HG03354 (cell line): ENCODE measurements around the gene NTN5.
A peak's percentile ranks its signal among the peaks of the same experiment; 100 is the strongest.
"Not testable (repeated sequence)": the region's sequence is repeated elsewhere in the genome, so short reads cannot be mapped to it uniquely, and the experiment has no call there.

Experiments used
- ATAC-seq: cut with Tn5 transposase; IDR thresholded peaks from one replicate; pipeline ENCODE4 v1.9.1; 2021; ENCODE audit warnings: mild to moderate bottlenecking; ENCODE audit not compliant: unreplicated experiment, poor library complexity, severe bottlenecking

The NTN5 gene

DNA sequence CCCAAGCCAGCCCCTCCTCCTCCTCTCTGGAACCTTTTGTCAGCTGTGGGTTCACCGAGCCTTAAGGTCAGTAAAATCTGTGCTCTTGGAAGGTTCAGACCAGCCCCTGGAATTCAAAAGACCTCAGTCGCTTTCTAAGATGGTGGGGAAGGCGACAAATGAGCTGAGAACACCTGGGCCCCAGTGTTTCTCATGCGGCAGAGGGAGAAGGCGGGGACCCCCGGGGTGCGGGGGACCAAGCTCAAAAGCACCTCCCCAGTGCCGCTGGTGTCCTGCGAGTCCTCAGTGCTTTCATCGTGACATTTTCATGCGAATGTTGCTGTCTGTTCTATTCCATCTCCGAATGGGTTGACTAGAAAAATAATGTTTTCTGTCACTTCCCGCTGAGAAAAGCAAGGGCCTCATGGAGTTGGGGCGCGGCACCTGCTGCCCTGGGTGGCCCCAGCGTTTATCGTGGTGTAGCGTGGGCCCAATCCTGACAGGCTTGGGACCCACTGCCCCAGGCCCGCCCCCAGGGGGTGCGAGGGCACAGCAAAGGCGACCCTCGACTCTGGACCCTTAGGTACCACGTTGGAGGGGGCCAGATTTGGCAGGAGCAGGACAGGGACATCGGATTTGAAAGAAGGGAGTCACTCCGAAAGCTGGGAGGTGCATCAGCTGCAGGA, 751 bp upstream of the NTN5 start:
- no peak for ATAC-seq

DNA sequence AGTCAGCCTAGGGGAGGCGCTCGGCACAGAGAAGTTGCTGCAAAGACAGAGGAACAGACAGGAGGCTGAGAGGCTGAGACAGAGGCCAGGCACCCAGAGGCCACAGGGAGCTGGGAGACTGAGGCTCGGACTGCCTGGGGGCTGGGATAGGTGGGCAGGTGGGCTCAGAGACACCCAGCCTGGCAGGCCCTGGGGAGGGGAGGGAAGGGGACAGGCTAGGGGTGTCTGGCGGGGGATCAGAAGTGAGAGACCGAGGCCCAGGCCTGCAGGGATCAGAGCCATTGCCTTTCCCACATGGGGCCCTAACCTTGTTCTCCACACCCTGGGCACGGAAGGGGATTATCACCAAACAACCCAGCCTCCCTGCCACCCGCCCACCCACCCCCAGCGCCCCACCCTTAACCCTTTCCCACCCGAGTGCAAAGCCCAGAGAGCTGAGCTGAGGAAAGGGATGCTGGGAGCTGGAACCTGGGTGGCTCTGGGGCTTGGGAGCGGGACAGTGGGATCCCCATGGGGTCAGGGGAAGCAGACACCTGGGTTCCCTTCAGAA, 1.3 kb downstream of the NTN5 start:
- ATAC-seq: no peak

DNA sequence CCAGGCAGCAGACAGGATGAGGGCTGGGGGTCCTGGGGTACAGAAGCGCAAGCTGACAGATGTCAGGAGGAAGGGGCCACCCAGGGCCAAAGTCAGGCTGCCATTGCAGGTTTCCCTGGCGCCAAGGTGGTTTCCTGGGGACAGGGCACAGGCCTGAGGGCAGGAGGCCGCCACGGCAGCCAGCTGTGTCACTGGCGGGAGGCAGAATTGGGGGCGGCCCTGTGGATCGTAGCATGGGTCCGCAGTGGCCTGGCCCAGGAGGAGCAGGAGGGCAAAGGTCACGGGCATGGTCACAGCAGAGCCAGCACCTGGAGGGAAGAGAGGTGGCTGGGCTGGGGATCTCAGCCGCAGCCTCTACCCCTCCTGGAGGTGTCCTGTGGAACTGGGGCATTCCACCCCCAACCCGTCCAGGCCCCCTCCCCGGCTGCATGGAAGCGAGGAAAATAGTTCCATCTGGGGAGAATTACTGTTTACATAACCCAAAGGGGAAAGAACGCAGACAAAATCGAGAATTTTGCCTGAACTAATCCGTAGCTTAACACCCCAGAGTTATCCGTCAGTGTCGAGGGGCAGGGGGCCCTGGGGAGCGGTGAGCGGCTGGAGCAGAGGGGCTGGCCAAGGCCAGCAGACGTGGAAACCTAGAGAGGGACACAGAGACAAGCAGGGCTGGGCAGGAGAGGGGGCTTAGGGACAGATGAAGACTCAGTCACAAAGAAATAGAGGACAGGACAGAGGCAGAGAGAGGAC, 1.9 kb downstream of the NTN5 start:
- no peak for ATAC-seq

DNA sequence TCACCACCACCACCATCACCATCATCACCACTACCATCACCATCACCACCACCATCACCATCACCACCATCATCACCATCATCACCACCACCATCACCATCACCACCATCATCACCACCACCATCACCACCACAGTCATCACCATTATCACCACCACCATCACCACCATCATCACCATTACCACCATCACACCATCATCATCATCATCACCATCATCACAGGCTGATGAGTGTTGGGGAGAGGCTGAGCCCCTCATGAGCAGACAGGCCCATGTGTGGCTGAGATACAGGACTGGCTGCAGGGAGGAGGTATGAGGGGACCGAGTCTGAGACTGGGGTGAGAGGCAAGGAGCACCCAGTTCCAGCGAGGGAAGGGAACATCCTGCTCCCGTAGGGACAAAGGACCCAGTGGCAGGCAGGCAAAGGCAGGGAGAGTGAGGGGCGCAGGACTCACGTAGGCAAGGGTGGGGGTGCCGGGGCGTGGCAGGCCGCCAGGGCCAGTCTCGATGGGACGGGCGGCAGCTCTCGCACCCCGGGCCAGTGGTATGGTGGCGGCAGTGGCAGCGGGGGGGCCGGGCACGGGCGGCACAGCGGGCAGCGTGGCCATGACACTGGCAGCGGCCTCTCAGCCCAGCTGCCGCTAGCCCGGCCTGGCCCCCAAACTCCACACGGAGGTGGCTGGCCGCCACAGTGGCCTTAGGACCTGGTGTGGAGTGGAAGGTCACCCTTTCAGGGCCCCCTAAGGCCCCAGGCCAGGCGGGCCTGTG, 2.7 kb downstream of the NTN5 start:
- ATAC-seq: no peak

DNA sequence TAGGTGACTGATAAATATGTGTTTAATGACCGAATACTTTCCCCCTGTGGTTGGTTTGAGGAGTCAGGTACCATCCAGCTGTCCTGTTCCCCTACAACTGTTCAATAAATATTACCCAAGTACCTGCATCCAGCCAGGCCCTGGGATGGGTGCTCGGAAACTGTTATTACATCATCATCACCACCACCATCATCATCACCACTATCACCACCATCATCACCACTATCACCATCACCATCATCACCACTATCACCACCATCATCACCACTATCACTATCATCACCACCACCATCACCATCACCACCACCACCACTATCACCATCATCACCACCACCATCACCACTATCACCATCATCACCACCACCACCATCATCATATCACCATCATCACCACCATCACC, 4.1 kb downstream of the NTN5 start:
- no peak for ATAC-seq

DNA sequence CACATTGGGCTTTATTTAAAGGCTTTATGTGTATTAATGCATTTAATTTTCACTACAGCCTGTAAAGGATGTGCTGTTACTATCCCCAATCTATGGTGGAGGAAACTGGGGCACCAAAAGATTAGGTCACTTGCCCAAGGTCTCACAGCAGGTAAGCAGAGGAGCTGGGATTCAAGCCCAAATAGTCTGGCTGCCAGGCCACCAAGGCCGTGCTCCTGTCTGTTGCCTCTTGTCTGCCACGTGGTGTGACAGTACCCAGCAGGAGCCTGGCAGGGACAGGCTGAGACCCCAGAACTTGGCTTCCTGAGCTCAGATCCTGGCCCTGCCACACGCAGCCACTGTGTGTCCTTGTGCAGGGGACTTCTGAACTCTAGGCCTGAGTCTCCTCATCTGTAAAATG, 4.5 kb downstream of the NTN5 start:
- ATAC-seq: no peak

DNA sequence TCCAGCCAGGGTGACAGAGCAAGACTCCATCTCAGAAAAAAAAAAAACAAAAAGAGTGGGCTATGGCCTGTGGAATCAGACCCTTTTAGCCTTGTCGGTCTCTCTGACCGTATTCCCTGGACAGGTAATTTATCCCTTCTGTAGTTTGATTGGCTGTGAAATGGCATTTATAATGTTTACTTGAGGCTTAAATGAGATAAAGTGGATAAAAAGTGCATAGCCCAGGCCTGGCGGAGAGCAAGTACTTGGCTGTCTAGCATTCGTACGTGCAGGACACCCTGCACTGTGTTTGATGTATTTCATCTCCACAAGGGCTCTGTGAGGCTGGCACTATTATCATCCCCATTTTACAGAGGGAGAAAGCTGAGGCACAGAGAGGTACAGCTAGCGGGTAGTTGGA, 7.0 kb downstream of the NTN5 start:
- ATAC-seq: no peak

DNA sequence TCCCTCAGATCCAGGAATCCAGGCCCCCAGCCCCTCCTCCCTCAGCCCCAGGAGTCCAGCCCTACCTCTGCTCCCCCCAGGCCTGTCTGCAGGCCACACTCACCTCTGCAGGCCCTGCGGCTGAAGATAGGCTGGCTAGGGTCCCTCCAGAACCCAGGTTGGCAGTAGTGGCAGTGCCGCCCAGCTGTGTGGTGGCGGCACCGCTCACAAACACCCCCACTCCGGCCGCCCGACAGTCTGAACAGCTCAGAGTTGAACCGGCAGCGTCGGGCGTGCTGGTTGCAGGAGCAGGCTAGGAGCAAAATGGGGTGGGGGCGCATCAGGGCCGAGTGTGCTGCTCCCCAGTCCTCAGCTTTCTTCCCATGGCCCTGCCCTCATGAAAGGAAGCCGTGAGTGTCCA, 8.3 kb downstream of the NTN5 start:
- no peak for ATAC-seq

DNA sequence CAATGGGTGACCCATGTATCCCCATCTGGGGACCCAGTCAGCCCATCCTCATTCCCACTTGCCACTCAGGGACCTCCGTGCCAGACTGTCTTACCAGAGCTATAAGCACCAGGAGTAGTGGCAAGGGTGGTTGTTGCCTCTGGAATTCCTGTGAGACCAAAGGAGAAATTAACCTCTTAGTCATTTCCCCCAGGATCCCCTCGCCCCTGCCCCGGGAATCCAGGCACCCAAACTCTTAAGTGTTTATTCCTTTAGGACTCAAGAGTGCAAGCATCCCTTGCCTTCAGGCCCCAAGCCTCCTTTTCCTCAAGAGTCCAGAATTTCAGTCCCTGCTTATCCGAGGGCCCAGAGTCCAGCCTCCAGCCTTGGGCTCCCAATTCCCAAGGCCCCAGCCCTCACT, 9.2 kb downstream of the NTN5 start:
- no peak for ATAC-seq

DNA sequence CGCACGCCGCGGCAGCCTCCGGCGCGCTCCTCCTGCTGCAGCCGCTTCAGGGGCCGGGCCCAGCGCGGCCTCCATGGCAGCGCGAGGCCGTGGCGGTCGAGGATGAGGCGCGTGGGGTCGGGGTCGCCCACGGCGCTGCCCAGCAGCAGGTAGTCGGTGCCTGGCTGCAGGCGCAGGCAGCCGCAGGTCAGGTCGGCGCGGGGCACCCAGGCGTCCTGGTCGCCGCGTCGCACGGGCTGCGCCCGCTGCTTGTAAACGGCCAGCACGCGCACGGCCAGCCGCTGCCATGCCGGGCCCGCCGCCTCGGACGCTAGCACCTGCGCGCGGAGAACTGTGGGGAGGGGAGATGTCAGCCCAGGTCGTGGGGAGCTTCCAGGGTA, 11.1 kb downstream of the NTN5 start:
- no peak for ATAC-seq

DNA sequence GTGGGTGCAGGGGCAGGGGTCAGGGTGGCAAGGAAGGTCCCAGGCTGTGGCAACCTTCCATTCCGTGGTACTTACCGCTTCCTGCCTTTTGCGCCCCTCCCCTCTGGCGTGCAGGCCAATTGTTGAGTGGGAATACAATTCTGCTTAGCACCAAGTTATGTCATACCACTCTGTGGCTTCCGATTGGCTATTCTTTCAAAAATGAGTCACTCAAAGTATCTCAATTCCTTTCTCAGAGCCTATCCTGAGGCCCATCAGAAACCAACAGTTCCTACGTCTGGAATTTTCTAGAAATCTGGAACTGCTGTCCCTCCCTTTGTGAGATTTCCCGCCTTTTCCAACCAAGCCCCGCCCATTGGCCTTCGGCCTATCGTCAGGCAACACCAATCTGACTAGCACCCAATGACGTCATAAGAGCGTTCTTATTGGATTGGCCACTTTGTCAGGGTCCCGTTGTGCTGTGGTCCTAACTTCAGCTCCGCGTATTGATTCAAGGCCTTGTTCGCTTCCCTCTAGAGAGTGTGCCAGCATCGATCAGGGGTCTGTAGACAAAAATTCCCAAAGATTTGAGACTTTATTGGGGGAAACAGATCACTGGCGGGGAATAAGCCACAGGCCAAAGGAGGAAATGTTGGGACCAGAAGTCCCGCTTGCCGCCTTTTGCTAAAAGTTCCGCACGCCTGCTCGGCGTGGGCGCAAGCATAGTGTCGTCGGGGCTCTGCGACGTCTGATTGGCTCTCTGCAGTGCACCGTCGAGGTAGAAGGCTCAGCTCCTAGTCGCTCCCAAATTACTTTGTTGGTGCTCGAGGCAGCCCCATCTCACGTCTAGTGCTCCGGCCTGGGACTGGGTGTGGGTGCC, 11.7 kb downstream of the NTN5 start:
- peak; percentile 91 for ATAC-seq

DNA sequence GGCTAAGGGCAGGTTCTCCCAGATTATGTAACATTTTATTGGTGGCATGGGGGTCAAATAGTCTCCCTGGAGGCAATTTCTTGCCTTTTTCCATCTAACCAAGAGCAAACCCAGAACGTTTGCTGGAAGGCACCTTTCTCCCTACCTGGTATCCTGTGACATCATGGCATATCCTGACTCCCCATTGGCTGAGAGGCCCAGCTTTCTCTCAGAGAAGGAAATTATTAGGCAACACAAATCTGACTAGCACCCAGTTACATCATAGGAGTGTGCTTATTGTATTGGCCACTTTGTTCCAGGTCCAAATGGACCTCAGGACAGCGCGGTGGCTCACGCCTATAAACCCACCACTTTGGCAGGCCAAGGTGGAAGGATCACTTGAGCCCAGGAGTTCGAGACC, 13.0 kb downstream of the NTN5 start:
- ATAC-seq: no peak

DNA sequence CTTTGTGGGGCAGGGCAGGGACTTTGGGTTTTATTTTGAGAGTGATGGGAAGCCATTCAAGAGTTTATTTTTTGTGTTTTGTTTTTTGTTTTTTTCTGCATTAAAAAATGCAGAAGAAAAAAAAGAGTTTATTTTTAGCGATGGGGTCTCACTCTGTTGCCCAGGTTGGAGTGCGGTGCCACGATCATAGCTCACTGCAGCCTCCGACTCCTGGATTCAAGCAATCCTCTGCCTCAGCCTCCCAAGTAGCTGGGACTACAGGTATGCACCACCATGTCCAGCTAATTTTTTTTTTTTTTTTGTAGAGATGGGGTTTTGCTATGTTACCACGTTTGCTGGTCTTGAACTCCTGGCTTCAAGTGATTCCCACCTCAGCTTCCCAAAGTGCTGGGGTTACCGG, 14.3 kb downstream of the NTN5 start:
- ATAC-seq: no peak

DNA sequence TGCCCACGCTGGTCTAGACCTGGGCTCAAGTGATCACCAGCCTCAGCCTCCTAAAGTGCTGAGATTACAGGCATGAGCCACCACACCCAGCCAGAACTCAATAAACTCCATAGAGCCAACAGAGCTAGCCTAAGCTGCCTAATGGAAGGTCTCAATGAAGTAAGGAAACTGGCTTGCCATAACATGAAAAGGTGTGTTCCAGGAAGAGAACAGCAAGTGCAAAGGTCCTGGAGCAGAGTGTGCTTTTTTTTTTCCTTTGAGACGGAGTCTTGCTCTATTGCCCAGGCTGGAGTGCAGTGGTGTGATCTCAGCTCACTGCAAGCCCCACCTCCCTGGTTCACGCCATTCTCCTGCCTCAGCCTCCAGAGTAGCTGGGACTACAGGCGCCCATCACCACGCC, 15.0 kb downstream of the NTN5 start:
- not testable (repeated sequence) for ATAC-seq

DNA sequence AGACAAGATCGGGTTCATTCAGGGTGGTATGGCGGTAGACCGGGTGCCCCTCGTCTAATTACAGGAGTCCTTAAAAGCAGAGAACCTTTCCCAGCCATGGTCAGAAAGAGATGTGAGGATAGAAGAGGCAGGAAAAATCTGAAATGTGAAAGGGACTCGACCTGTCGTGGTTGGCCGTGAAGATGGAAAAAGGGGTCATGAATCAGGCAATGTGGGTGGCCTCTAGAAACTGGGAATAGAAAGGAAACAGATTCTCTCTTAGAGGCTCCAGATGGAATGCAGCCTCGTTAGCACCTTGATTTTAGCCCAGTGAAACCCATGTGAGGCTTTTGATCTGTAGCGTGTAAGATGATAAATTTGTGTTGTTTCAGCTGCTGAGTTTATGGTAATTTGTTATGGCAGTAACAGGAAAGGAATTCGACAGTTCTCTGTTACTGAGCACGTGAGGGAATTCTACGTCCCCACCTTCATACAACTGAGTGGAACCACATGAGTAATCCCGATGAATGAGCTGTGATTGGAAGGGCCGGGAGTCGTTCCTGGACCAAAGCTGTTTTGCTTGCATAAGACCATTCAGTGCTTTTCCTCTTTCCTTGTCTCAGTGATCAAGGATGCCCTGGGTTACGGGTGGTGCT, 15.9 kb downstream of the NTN5 start:
- no peak for ATAC-seq

DNA sequence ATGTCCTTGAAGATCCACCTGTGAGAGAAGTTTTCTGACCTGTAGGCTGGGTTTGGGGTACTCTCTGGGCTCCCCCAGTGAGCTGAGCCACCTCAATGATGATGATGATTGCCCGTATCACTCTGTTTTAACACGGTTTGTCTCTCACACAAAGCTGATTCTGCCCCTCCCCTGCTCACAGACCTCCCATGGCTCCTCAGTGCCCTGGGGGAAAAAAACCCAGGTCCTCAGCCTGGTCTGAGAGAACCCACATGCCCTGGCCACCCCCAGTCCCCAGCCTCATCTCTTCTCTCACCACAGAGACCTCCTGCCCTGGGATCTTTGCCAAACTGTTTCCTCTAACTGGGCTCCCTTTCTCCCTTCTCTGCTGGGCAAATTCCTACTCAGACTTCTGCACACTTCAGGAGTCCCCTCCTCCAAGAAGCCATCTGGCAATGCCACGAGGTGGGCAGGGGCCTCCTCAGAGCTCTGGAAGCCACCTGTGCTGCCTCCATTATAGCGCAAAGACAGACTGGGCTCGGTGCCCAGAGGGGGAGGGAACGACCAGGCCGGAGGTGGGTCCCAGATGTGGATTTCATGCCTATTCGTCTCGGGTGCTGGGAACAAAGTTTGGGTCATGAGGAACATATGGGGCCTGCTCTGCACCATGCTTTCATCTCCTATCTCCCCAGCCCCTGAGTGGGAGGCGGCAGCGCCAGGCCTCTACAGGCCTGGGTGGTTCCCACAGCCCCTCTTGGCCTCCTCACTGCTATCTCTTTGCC, 18.3 kb downstream of the NTN5 start:
- no peak for ATAC-seq

DNA sequence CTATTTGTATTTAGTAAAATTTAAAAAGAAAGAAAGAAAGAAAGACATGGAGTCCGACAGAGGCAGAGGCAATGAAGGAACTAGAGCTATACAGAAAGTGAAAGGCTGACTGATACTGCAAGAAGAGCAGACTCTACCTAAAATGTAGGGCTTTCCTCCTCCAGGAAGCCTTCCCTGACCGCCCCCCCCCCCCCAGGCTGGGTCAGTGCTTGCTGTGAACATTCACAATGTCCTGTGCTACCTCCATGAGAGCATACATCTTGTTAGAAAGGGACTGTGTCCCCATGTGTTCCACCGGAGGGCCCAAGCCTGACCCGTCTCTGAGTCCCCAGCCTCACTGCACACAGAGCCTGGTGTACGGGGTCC, 21.2 kb downstream of the NTN5 start:
- ATAC-seq: no peak

DNA sequence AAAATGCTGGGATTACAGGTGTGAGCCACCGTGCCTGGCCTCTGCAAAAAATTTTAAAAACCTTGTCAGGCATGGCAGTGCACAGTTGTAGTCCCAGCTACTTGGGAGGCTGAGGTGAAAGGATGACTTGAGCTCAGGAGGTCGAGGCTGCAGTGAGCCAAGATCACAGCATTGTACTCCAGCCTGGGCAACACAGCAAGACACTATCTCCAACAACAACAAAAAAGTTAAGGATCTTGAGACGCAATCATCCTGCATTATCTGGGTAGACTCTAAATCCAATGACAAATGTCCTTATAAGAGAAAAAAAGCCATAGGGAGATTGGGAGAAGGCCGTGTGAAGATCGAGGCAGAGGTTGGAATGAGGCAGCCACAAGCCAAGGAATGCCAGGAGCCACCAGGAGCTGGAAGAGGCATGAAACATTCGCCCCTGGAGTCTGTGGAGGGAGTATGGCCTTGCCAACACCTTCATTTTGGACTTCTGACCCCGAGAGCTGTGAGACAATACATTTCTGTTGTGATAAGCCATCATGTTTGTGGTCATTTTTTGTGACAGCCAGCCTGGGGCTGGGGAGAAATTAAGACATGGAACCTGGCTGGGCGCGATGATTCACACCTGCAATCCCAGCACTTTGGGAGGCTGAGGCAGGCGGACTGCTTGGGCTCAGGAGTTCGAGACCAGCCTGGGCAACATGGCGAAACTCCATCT, 21.7 kb downstream of the NTN5 start:
- no peak for ATAC-seq
